M059J (cell line): Measurements from ENCODE around the gene UNC5C. TPM values are rescaled to one million over a fixed set of nuclear protein-coding genes. Genes with fewer than 3 reads are reported as not detected.

ENCODE experiments used
- DNase-seq: peaks from one replicate; pipeline ENCODE4 v3.0.0-alpha.2; 2012; ENCODE audit warnings: low read depth
- total RNA-seq: library from RNA; depleted of rRNA; stranded (reverse); fragments of >200 nt; shearing (Covaris generic); gene quantifications from 2 replicates; pipeline ENCODE4 v1.2.3, GENCODE V29; 2014

UNC5C gene
- total RNA-seq, 1 experiment from 2014 or later, result 2.1 TPM

GRCh38 chr4:95466791-95467190, 82.0 kb downstream of the UNC5C start:
- DNase-seq, result peak; percentile 2

DNA sequence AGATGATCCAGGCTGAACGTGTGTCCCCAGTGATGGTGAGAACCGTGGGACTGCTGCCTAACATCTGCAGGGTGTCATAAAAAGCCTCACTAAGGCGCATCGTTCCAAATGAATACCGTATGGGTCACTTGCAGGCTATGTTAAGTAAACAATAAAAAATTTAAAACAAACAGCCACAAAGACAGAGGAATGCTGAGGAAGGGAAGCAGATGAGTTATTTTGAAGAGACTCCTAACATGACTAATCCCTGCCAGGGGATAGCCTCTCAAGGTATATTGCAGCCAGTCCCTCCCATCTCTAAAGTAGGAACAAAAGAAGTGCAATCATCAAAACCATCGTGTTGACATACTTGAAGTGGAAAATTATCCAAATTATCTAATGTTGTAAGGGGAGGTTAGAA, 83.8 kb downstream of the UNC5C start:
- DNase-seq, result peak; percentile 27

GRCh38 chr4:95462921-95463320, 85.9 kb downstream of the UNC5C start:
- no peak for DNase-seq

DNA sequence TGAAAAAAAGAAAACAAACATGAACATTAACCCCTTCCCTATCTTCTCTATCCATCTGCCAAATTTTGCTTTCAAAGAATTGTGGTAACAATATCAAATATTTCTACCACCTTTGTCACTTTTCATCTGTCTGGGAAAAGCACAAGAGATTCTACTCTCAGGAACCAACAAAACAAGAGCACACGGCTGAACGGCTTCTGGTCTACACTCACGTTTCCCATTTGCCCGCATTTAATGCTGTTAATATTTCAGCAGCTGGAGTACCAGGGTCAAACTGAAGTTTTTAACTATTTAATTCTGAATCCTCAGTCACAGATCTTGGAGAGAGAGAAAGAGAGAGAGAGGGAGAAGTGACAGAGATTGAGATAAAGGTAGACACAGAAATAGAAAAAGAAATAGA, 91.4 kb downstream of the UNC5C start:
- DNase-seq, result no peak

- no peak for DNase-seq
Observed at GRCh38 chr4:95450294-95450693, 98.5 kb downstream of the UNC5C start.

- DNase-seq, result no peak
Observed at GRCh38 chr4:95446173-95446572, 102.6 kb downstream of the UNC5C start.

GRCh38 chr4:95445251-95445650, 103.5 kb downstream of the UNC5C start:
- DNase-seq, result no peak

DNA sequence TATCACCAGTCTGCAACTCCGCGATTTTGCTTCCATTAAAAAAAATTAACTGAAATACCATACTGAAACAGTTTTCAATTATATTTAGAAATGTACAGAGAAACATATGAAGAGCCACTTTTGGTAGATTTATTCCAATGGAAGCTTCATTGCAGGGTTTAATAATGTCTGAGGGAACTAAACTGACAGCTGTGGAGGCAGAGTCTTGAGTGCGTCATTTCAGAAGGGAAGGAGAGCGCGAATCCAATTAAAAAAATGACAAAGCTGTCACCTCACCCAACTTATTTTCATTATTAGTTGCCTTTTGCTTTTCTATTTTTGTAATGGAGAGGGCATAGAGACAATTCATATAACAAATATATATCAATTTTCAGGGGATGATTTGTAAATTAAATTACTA, 104.0 kb downstream of the UNC5C start:
- no peak for DNase-seq

GRCh38 chr4:95439896-95440295, 108.9 kb downstream of the UNC5C start:
- no peak for DNase-seq

DNA sequence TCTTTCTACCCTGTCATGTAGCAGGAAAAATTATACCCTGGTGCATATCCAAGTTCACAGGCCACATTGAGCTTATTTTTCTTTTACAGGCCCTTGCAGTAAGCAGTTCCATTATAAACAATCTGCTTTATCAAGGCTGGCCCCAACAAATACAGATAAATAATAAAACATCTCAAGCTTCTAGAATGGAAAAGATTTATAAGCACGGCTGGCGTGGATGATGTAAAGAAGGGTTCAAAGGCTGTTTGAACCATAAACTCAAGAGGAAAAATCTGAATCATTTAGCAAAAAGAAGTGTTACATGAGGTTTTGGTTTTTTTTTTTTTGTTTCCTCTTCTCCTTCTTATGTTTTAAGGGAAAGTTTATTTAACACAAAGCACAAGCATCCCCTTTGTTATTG, 109.7 kb downstream of the UNC5C start:
- DNase-seq, result no peak

- no peak for DNase-seq
Observed at GRCh38 chr4:95432466-95432865, 116.3 kb downstream of the UNC5C start.

DNA sequence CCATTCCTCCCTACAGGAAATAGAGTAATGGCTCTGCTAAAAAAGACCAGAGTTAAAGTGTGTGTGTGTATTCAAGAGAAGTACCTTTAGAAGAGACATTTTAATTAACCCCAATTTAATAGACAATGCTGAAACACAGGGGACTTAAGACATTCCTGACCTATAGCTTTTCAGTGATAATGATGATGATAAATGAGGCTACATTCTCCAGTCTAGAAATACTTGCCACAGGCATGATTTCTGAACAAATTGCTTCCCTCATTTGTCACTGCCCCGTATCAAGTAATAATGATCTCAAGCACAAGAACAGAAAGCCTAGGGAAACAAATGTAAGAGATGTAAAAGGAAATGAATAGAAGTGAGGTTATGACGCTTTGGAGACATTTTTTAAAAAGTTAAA, 117.1 kb downstream of the UNC5C start:
- no peak for DNase-seq

GRCh38 chr4:95429416-95429815, 119.4 kb downstream of the UNC5C start:
- no peak for DNase-seq

DNA sequence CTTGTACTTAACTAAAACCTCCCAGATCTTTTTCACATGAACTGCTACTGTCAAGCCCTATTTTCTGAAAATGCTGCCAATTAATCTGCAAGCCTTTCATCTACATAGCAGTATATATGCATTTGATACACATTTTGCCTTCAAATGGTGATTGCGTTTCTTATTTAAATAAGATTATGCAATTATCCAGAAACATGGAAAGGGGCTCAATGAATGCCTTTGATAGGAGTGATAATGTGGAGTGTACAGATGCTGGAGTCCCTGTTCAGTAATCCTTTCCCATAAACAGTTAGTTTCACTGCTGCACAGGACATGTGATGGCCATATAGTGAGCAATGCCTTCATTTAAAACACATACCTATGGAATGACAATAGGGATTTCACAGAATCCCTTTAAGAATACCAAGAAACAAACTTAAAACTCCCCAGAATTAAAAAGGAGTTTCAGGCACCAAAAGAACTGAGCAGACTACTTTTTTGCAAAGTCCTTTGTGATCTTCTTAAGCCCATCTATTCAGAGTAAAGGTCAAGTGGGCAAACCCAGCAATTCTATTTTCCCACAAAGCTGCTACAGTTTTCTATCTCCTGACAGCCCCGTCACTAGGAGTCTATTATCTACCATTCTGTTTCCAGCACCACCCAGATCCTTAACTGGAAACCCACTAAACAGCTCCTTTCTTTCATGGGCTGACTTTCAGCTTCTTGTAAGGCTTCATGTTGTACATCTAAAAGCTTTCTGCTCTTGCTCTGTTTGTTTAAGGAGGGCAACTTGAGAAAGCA, 120.3 kb downstream of the UNC5C start:
- DNase-seq, result no peak

- DNase-seq, result no peak
Observed at GRCh38 chr4:95426455-95426854, 122.3 kb downstream of the UNC5C start.

- no peak for DNase-seq
Observed at GRCh38 chr4:95422436-95422835, 126.3 kb downstream of the UNC5C start.

DNA sequence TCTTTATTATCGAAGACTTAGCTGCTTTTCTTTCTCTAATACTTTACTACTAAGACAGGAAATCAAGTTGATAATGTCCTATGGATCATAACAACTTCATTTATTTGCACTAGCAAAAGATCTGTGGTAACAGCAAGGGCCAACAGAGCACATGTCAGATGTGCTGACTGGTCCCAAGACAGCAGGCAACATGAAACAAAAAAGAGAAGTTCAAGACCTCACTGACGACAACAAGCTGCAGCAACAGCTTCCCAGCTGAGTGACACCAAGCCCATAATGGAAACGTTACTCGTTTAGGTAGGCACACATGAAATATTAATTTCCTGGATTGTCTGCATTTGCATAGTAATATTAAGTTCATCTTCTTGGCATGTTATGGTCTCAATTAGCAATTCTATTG, 126.9 kb downstream of the UNC5C start:
- DNase-seq, result no peak

GRCh38 chr4:95417531-95417930, 131.2 kb downstream of the UNC5C start:
- DNase-seq, result no peak

GRCh38 chr4:95415346-95415771, 133.4 kb downstream of the UNC5C start:
- peak; percentile 44 for DNase-seq

DNA sequence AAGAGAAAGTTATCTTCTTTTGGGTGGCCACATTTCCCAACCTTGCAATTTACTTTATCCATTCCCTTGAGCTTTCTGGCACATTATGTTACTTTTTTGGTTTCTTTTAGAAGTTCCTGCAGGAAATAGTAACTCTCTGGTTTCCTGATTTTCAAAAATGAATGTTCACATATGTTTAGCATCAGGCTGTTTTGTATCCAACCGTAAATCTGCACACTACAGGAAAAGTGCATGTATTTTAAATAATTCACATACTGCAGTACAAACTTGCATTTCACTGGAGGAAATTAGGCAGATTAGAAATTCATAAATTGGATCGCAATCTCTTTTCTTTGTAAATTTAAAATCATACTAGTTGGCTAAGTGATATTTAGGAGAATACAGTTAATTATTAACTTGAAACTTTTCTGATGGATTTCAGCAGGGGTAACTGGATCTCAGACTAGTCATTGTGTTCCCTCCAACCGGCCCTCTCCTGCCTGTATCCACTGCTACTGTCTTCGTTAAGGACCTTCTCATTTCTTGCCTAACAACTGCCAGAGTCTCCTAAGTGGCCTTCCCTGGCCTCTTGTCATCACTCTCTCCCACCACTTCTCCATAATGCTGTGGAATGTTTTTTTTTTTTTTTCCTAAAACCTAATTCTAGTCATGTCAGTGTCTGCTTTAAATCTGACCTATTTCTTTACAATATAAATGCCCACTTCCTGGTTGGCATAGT, 137.2 kb downstream of the UNC5C start:
- DNase-seq, result no peak

GRCh38 chr4:95410387-95410977, 138.3 kb downstream of the UNC5C start:
- no peak for DNase-seq

DNA sequence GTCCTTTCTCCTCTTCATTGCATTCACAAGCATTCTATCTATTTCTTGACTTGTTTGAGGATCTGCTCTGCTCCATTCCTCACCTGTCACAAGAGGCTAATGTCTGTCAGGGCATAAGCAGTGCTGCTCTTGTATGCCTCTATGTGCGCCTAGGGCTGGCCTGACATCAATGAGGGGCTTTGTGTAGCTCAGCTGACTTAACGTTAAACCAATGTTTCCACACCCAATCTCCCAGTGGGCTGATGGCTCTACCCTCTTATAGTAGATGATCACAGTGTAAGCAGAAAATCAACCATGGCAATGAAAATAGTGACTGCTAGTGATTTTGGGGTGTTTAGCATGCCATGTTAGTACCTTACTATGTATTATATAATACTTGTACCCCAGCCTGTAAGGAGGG, 139.0 kb downstream of the UNC5C start:
- DNase-seq, result no peak

- peak; percentile 62 for DNase-seq
Observed at GRCh38 chr4:95409127-95409526, 139.6 kb downstream of the UNC5C start.
